Measurements from ENCODE around the gene MAGIX.

The MAGIX gene

GRCh38 chrX:49184294-49185281, 22.0 kb downstream of the MAGIX start:
- DNase-seq (ENCODE audit: low spot score), result peak; percentile 15

DNA sequence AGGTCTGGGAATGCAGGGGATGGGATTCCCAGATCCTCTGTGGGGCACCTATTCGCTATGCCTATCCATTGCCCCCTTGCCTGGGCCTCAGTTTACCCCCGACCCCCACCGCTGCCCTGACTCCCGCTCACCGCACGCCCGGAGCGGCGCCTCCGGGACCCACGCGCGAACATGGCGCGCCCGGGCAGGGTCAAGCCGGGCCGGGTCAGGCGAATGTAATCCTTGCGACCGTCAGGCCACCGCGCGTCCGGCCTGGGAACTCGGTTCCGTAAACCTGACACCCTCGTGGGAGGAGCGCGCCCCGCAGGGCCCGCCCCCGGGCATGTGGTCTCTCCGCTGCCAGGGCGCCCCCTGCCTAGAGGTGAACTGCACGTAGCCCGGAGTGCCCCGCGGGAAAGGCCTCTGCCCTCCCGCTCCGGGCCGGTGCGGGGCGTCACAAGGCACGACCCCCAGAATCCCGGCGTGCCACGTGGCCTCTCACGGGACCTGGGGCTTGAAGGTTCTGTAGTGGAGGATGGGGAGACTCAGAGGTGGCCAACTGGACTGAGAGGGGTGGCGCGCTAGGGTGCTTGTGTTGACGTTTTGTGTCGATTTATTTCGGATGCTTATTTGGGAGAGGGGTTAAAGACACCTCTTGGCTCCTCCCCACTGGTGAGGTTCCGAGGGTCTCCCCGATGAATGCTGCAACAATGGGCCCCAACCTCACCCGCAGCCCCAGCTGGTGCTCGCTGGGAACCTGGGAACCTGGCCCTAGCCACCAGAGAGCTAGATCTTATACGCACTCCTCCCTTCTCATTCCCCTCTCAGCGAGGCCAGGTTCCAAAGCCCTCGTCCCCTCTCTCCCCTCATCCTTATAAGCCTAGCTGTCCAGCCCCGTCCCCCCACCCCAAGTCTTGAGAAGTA, 23.8 kb downstream of the MAGIX start, which contains the start of gene PRICKLE3:
Gene PRICKLE3, minus strand, starts transcription at position 249 of the 903 bp plus-strand sequence. Its CDS starts 76 bp downstream, at position 173.
- DNase-seq (ENCODE audit: low spot score), result peak; percentile 69

DNA sequence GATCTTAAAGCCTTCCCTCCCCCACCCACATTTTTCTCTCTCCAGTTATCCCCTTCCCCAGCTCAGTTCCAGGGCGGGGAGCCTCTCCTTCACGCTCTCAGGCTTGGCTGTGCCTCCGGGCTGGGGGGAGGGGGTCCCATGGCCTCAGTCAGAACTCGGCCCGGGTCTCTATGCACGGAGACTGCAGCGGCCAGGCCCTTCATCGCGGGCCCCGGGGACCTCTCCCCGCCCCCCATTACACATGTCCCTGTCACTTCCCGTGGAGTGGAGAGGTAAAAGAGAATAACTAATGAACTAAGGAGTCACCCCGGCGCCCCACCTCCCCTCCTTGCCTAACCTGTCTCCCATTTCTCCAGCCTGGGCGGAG, 24.5 kb downstream of the MAGIX start:
- no peak for DNase-seq (ENCODE audit: low spot score)

DNA sequence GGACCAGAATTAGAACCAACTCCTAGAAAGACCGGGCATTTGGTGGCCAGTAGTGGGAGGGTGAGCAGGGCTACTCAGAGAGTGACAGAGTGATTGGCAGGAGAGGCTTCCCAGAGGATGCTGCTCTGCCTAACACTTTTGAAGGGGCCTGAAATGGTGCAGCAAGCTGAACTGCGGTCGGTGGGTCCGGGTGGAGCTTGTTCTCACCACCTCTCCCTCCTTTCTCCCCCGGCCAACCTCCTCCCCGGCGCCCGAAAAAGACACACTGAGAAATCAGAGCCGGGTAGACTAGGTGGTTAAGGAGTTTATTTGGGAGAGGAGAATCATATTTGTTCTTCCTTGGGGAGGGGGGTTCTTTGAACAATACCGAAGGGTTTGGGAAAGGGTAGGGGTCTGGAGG, 25.0 kb downstream of the MAGIX start:
- no peak for DNase-seq (ENCODE audit: low spot score)

GRCh38 chrX:49188468-49189076, 26.0 kb downstream of the MAGIX start:
- no peak for DNase-seq (ENCODE audit: low spot score)

GRCh38 chrX:49189606-49190005, 27.0 kb downstream of the MAGIX start:
- DNase-seq (ENCODE audit: low spot score), result no peak

- peak; percentile 93 for DNase-seq (ENCODE audit: low spot score)
These were observed 28.4 kb downstream of the MAGIX start for GRCh38 chrX:49190821-49191573.

DNA sequence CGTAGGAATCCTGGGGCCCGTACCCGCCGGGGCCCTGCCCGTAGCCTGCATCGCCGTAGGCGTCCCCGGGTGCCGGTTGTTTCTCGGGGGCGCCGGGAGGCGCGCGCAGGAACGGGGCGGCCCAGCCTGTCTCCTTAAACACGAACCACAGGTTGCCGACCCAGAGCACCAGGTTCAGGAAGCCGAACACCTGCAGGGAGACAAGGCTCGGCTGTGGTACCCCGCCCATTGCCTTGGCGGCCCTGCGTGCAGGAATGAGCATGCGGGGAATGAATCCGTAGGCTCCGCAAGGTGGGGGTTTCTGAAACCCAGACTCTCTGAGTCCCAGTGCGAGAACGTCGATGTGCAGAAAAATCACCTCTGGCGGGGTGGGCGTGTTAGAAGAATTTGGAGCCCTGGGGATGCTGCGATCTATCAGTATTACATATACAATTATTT, 29.0 kb downstream of the MAGIX start:
- no peak for DNase-seq (ENCODE audit: low spot score)

DNA sequence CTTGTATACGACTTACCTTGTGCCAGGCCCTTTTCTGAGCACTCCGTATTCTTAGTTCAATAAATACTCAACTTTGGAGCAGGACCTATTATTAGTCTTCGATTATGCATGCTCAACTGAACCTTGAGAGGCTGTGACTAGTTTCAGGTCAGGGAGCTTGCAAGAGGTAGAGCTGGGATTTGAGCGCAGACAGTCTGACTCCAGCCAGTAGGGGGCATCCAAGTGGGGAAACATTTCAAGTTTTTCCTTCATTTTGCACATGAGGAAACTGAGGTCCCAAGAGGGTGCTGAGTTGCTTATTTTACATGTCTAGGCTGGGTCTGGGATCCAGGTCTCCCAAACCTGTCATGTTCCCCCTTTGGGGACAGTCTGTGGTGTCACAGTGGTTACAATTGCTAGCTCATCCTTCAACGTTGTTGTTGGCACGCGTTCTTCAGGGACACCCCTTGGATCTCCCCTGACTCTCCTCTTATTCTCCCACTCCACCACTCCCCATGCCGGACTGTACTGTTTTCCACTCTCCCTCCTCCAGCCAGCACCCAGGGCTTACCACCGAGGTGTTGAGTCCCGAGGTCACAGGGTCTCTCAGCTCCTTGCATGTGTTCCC, 30.3 kb downstream of the MAGIX start:
- peak; percentile 28 for DNase-seq (ENCODE audit: low spot score)

- no peak for DNase-seq (ENCODE audit: low spot score)
These were observed 31.0 kb downstream of the MAGIX start for GRCh38 chrX:49193542-49193964.

- no peak for DNase-seq (ENCODE audit: low spot score)
These were observed 35.1 kb downstream of the MAGIX start for GRCh38 chrX:49197543-49198087.

- no peak for DNase-seq (ENCODE audit: low spot score)
These were observed 36.2 kb downstream of the MAGIX start for GRCh38 chrX:49198540-49199314.

GRCh38 chrX:49199315-49199595, 36.7 kb downstream of the MAGIX start:
- no peak for DNase-seq (ENCODE audit: low spot score)

GRCh38 chrX:49199906-49200771, 37.6 kb downstream of the MAGIX start, which contains the start of gene SYP:
TSS of gene SYP (minus strand) at chrX:49200193. CDS start at chrX:49200186, 7 bp downstream.
- DNase-seq (ENCODE audit: low spot score), result peak; percentile 88

GRCh38 chrX:49202022-49202421, 39.5 kb downstream of the MAGIX start:
- DNase-seq (ENCODE audit: low spot score), result no peak

DNA sequence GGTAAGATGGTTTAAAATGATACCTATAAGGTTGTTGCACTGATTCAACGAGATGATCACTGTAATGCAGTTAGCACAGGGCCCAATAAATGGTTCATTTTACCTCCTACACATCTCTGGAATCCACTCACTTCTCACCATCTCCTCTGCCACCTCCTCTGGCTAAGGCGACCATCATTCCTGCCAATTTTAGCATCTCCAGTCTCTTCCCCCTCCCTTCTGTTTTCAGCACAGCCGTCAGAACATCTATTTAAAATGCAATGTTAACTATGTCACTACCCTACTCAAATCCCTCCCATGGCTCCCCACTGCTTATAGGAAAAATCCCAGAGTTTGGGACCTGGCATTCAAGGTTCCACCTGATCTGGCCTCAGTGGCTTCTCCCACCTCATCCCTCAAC, 41.0 kb downstream of the MAGIX start:
- DNase-seq (ENCODE audit: low spot score), result no peak

- no peak for DNase-seq (ENCODE audit: low spot score)
These were observed 41.5 kb downstream of the MAGIX start for GRCh38 chrX:49204017-49204416.

DNA sequence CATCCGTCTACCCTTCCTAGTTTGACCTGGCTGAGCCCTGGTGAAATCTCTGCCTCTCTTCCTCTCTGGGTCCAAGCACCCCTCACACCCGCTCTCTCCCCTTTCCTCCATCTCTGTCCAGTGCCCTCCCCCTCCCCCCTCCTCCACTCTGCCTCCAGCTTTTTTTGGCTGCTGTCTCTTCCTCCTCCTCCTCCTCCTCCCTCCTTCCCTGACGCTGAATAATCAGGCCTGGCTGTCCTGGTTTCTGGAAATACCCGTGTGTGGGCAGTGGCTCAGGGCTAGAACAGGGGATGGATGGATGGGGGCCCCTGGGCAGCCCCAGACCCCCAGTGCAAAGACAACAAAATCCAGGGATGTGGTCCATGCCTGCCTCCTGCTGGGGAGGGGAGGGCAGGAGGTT, 42.2 kb downstream of the MAGIX start:
- no peak for DNase-seq (ENCODE audit: low spot score)

DNA sequence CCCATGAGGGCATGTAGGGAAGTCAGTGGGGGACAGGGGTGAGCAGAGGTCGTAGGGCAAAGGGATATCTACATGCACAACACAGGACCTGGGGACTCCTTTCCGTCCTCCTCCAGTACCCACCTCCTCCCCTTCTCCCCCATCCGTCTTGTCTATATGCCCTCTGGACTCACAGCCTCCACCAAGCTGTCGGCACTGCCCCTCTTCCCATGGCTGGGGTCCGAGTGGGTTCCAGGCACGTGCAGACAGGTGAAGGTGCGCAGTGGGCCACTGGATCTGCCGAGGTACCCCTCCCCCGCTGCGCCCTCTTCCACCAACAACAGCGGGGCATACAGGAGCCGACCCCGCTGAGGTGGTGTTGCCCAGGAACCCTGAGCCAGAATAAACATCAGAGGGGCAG, 42.9 kb downstream of the MAGIX start:
- DNase-seq (ENCODE audit: low spot score), result no peak
